HG03457 (cell line): Measurements from ENCODE around the gene GLI3.
"Not testable (repeated sequence)": the region's sequence is repeated elsewhere in the genome, so short reads cannot be mapped to it uniquely, and the experiment has no call there.

ENCODE experiments used
- ATAC-seq: cut with Tn5 transposase; IDR thresholded peaks from one replicate; pipeline ENCODE4 v1.9.1; 2021; ENCODE audit warnings: moderate number of reproducible peaks; ENCODE audit not compliant: unreplicated experiment

The GLI3 gene

GRCh38 chr7:42213093-42213492, 23.9 kb downstream of the GLI3 start:
- no peak for ATAC-seq

DNA sequence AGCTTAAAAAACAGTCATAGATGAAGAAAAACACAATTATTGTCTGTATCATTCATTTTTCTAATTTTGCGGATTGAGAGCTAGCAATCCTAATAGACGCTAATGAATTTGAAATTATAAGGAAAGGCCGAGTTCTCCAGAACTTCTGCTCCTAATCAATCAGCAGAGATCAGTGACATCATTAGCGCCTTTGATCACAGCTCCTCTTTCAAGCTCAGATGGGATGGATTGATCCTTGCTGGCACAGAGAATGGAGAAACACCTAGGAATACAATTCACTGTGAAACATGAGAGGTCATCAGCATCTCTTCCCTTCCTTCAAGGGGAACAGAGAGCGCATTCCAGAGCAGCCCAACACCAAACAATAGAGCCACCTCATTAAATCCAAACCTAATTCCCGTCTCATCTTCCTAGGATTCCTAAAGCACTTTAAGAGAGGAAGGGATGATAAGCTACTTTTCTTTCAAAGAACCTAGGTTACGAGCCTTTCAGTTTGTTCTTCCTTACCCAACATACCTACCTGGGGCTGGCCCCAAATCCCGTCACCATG, 24.4 kb downstream of the GLI3 start:
- ATAC-seq, result no peak

GRCh38 chr7:42211938-42212337, 25.1 kb downstream of the GLI3 start:
- no peak for ATAC-seq

- no peak for ATAC-seq
Measured at GRCh38 chr7:42210779-42211178, 26.2 kb downstream of the GLI3 start.

DNA sequence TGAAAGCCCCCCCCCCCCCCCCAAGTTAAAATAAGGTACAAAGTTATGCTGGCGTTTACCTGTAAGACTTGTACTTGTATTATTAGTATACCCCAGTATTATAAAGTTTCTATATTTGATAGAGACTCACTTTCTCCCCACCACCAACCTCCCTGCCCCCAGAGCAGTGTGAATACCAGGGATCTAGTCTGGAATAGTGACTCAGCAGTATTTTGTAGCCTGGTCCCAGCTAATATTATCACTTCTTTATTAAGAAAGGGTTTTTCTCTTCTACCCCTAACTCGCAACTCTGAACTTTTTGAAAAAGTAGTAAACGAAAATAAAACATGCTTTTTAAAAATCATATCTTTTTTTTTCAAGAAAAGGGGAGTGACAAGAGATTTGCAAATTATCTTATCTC, 26.7 kb downstream of the GLI3 start:
- ATAC-seq, result no peak

DNA sequence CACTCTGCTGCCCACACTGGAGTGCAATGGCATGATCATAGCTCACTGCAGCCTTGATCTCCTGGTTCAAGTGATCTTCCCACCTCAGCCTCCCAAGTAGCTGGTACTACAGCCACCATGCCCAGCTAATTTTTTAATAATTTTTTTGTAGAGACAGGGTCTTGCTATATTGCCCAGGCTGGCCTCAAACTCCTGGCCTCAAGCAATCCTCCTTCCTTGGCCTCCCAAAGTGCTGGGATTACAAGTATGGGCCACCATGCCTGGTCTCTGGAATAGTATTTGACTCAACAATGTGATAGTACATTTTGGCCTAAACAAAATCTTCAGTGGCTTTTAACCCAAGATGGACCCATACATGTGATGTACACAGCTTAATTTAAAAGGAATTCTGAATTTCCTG, 27.9 kb downstream of the GLI3 start:
- not testable (repeated sequence) for ATAC-seq

DNA sequence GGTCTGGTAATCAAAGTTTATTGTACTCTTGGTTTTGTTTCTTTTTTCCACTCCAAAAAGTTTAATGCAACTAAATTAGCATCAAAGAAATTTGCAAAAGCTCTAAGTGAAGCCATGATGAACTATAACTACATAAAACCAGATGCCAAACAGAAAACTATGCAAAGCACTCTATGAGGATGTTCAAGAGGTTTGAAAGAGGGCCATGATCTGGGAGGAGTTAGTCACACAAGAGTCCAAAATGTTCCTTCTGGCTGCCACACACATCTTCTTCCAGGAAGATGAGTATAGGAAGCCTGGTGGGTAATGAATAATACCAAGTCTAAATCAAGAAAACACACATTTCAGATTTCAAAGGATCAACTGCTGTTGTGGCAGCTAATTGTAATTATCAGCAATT, 28.4 kb downstream of the GLI3 start:
- ATAC-seq, result no peak

GRCh38 chr7:42207420-42207819, 29.6 kb downstream of the GLI3 start:
- ATAC-seq, result no peak

- no peak for ATAC-seq
Measured at GRCh38 chr7:42203336-42203735, 33.7 kb downstream of the GLI3 start.

DNA sequence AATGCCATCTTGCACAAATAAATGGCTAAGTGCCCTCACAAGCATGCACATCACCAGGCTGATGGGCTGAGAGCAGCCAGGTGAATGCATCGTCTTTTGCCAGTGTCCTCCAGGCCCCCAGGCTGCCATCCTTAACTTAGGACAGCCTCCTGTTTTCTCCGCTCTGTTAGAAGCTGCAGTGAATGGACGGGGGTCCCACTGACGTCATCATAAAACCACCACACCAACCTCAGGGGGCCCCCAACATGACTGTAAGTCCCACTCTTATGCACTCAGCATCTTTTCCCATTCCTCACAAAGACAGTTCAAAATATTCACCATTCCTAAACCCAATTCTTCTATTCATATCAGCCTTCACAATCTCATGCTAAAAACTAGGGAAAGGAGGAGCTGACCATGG, 34.4 kb downstream of the GLI3 start:
- ATAC-seq, result no peak

GRCh38 chr7:42198974-42199668, 37.9 kb downstream of the GLI3 start:
- ATAC-seq, result no peak

GRCh38 chr7:42198296-42198695, 38.7 kb downstream of the GLI3 start:
- ATAC-seq, result no peak

- ATAC-seq, result no peak
Measured at GRCh38 chr7:42197451-42197850, 39.6 kb downstream of the GLI3 start.

DNA sequence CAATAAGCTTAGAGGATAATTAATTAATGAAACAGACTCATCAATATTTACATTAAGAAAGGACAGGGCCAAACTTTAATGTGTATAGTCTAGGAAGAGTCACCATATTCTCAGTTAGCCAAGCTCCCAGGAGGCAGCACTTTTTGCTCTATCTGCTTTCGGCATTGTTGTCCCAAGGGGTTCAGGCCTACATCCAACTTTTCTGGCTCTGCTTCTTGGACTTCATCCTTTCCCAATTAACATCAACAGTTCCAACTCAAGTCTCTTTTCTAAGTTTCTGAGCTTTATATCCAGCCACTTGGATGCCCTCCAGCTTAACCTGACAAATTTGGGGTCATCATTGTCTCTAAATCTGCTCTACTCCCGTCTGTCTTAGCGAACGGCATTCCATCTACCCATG, 42.8 kb downstream of the GLI3 start:
- no peak for ATAC-seq

- no peak for ATAC-seq
Measured at GRCh38 chr7:42193471-42194129, 43.4 kb downstream of the GLI3 start.

GRCh38 chr7:42192851-42193461, 44.1 kb downstream of the GLI3 start:
- ATAC-seq, result no peak

- no peak for ATAC-seq
Measured at GRCh38 chr7:42192066-42192465, 44.9 kb downstream of the GLI3 start.

DNA sequence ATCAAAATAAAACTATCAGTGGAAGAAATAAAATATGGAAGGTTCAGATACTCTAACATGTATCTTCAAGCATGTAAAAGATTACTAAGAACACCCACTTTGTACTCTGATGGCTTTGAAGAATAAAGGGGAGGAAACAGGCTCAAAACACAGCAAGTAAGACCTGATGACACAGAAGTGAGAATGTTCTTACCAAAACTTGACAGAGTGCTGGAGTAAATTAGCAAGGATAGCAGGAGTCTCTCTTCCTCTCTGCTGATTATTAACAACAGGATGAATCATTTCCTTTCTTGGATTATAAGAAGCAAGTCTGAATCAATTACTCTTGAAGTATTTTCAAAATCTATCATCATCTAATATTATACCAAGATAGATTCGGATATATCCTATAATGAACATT, 47.5 kb downstream of the GLI3 start:
- no peak for ATAC-seq

GRCh38 chr7:42186151-42186550, 50.9 kb downstream of the GLI3 start:
- no peak for ATAC-seq

DNA sequence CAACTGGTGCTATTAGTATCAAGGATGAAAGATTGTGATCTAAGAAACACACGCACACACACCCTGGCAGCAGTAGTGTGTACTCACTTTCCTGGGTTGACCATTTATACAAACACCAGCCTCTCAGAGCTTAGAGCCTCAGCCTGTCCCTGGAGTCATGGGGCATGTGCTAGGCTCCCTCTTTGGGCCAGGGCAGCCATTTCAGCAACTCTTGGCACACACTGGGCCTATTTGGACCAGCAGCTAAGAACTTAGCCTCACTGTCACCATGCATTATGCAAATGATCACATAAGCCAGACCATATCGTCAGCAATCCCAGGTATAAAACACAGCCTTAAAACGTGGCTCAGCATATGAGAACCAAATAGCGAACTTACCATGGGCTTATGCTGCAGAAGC, 51.3 kb downstream of the GLI3 start:
- ATAC-seq, result no peak

GRCh38 chr7:42183547-42183946, 53.5 kb downstream of the GLI3 start:
- ATAC-seq, result no peak

DNA sequence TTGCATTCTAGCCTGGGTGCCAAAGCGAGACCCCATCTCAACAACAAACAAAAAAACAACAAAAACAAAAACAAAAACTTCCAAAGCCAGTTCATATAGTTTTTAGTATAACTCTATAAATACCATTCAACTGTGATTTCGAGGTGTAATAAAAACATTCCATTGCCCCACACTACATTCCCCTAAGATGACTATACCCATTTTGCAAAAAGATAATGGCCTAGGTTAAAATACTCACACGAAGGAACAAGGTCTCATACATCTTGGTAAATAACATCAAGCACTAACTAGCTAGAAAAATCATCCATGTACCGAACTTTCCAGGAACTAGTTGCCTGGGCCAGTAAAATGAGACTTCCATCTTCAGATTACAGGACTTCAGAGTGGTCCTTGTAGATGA, 55.4 kb downstream of the GLI3 start:
- no peak for ATAC-seq
